Left kidney (tissue), 2 donors: ENCODE measurements around the gene CACNG1. TPM values are rescaled to one million over a fixed set of nuclear protein-coding genes. Genes with fewer than 3 reads are reported as not detected.
"Not testable (repeated sequence)": the region's sequence is repeated elsewhere in the genome, so short reads cannot be mapped to it uniquely, and the experiment has no call there.

ENCODE experiments used
- DNase-seq: peaks from one replicate; pipeline ENCODE4 v3.0.0-alpha.2; 2013
- polyA plus RNA-seq: library from polyadenylated mRNA; unstranded; fragments of 120-200 nt; gene quantifications from one replicate; pipeline ENCODE4 v1.2.1, GENCODE V29; 2013; ENCODE audit not compliant: insufficient read length

The CACNG1 gene
- polyA plus RNA-seq, 1 donor = not detected

DNA sequence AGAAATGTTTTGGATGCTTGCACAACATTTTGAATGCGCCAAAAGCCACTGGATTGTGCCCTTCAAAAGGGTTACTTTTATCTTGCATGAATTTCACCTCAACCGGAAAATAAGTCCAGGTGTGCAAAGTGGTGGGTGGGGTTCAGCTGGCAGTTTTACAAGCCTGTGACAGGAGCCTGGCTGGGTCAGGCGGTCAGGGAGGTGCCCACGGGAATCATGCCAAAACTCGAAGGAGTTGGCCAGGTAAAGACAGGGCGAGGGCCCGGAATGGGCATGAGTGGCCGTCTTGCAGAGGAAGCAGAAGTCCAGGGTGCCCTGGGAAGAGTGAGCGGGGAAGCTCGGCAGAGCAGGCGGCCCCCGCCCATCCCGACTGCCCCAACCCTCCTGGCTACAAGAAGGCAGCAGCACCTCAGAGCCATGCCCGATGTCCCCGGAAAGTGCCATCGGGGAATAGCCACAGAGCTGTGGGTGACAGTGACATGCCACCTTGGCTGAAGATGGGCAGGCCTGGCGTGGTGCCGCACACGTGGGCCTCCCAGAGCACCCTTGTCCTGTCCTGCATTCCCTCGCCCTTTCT lies 19.1 kb upstream of the CACNG1 start:
- no peak for DNase-seq

DNA sequence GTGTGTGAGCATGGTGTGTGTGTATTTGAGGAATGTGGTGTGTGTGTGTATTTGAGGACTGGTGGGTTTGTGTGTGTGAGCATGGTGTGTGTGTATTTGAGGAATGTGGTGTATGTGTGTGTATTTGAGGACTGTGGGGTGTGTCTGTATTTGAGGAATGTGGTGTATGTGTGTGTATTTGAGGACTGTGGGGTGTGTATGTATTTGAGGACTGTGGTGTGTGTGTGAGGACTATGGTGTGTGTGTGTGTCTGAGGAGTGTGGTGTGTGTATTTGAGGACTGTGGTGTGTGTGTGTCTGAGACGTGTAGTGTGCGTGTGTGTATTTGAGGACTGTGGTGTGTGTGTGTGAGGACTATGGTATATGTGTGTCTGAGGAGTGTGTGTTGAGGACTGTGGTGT lies 18.0 kb upstream of the CACNG1 start:
- no peak for DNase-seq

DNA sequence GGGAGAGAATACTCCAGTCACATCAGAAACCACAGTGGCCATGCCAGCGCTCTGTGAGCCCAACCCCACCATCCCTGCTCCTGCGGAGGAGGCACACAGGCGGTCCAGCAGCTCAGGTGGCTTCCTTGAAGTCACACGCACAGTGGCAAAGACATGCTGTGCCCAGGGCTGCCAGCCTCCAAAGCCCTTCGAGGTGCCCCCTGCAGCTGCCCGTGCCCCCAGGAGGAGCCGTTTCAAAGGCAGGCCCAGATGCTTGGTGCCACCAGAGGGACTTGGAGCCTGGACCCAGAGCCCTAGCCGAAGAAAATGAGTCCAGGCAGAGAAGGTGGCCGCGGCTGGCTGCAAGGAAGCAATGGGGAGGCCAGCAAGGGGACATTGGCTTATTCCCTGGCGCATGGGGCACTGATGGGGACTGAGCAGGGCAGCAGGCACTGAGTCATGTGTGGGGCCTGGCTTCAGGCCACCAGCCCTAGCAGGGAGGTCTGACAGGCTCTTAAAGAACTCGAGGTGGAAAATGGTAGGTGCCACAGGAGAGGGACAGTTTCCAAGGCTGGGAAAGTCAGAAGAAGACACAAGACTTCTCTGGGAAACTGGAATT lies 17.2 kb upstream of the CACNG1 start:
- DNase-seq = no peak

DNA sequence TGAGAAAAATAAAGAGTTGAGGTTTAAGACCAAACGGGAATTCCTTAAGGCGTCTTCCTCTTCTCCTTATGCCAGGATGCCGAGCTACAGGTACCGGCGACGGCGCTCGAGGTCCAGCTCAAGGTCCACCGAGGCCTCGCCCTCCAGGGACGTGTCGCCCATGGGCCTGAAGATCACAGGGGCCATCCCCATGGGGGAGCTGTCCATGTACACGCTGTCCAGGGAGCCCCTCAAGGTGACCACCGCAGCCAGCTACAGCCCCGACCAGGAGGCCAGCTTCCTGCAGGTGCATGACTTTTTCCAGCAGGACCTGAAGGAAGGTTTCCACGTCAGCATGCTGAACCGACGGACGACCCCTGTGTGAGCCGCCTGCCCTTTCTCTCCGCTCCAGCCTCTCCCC lies 13.7 kb upstream of the CACNG1 start:
- DNase-seq = no peak

DNA sequence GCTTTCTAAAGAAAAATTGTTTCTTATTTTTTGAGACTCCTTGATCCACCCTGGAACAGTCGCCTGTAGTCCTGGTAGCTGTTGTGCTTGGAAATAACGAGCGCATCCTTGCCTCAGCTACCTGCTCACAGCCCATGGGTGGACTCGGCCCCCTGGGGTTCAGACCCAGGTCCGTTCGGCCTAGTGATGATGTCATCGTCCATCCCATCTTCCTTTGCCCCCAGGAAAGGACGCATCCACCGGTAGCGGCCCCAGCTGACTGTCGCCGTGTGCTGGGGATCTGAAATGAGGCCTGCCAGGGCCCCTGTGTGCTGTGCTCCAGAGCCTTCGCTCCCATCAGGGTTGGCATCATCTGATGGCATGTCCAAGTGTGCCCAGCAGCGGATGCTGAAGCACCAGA lies 12.0 kb upstream of the CACNG1 start:
- no peak for DNase-seq

DNA sequence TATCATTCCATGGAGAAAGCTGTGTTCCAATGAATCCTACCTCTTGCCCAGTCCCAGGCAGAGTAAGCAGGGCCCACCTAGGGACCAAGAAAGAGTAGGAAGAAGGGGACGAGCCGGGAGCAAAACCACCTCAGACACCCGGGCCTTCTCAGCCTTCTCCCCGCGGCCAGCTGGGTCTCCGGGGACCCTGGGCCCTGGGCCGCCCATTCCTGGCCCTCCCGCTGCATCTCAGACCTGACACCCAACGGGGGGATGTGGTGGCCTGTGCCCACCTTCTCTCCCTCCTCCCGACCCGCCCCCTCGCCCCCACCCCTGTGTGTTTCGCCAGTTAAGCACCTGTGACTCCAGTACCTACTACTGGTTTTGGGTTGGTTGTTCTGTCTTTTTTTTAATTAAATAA lies 11.4 kb upstream of the CACNG1 start:
- DNase-seq = no peak

DNA sequence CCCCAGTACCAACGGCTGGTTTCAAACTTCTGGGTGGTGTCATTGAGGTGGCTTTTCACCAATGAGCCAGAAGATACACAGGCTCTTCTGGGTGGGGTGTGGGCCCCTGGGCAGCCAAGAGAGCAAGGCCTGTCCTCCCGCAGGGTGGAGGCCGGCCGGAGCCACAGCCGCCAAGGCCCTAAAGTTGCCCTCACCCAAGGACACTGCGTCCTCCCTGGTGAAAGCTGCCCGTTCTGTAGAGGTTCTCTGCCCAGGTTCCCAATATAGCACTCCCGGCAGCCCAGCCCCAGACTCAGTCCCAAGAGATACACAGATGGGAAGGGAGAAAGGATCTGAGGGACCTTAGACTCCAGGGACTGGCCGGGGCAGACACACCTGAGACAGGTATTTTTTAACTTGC lies 10.7 kb upstream of the CACNG1 start:
- DNase-seq = no peak

DNA sequence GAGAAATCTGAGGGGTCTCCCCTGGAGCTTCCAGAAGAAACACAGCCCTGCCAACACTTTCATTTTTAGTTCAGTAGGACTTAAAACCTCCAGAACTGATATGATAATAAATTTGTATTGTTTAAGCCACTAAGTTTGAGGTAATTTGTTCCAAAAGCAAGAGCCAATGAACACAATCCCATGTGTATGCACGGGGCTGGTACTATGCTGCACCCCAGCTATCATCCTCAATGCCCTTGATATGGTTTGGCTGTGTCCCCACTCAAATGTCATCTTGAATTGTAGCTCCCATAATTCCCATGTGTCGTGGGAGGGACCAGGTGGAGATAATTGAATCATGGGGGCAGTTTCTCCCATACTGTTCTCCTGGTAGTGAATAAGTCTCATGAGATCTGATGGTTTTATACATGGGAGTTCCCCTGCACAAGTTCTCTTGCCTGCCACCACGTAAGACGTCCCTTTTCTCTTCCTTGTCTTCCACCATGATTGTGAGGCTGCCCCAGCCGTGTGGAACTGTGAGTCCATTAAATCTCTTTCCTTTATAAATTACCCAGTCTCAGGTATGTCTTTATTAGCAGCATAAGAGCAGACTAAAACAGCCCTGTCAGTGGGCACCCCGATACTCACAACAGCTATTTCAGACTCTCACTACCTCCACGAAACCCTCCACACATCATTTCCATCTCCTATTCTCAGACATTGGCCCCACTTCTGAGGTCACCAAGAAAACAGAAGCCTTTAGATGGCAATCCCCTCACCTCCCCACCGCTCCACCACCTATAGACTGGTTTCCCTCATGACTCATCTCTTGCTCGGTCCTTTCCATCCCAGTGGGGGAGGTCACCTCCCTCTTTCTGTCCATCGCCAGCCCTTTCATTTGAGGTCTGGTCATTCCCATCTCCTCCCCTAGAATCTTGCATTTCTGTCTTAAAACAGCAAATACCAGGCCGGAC lies 8.9 kb upstream of the CACNG1 start:
- no peak for DNase-seq

DNA sequence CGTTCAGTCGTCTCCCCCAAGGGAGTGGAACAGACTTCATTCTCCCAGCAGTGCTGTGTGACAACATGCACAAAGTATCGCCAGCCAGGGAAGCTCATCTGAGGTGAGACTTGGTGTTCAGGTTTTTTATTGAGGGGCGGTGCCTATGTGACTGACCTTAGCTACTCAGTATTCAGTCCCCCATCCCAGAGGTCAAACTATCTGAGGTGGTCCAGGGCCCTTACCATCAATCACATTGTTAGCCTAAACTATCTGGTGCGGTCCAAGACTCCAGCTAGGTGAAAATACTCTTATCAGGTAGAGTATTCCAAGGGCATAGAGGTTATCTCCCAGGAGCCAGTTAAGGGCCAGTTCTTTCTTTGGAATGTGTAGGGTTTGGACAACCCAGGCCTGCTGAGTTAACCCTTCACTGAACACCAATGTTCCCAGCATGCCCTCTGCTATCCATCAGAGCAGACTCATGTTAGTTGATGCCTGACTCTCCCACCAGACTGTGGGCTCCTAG lies 5.4 kb upstream of the CACNG1 start:
- DNase-seq = no peak

DNA sequence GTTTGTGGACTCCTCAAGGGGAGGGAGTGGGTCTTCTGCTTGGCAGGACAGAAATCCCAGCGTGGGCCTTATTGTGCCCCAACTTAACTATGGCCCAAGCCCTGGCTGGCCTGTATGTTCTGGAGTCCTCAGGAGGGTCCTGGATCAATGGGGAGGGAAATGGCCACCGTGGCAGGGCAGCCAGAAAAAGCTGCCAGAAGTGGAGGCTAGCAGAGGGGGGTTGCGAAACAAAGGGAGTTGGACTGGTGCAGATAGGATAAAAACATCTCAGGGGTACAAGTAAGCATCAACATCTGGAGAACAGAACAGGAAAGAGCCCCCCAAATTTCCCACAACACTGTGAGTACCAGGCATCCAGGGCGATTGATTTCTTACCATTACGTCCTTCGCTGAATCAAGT lies 3.7 kb upstream of the CACNG1 start:
- no peak for DNase-seq

DNA sequence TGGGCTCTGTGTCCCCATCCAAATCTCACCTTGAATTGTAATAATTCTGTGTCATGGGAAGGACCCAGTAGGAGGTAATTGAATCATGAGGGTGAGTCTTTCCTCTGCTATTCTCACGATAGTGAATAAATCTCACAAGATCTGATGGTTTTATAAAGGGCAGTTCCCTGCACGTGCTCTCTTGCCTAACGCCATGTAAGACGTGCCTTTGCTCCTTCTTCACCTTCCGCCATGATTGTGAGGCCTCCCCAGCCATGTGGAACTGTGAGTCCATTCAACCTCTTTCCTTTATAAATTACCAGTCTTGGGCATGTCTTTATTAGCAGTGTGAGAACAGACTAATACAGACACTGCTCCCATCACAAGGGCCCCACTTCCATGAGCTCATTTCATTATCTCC lies 3.2 kb upstream of the CACNG1 start:
- not testable (repeated sequence) for DNase-seq

DNA sequence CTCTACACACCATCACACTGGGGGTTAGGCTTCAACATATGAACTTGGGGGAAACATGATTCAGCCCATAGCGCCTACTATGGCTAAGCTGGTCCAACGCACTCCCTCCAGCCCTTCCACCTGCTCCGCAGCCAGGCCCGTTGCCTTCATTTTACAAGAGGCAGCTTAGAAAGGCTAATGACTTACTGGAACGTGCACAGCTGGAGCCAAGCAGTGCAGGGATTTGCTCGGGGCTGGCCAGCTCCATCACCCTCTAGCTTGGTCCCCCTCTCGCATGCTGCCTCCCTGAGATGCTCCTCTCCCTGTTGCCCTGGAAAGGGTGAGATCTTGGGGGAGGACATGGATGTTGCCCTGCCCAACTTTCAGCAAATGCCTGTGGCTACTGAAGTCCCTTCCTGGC lies 2.8 kb upstream of the CACNG1 start:
- no peak for DNase-seq

DNA sequence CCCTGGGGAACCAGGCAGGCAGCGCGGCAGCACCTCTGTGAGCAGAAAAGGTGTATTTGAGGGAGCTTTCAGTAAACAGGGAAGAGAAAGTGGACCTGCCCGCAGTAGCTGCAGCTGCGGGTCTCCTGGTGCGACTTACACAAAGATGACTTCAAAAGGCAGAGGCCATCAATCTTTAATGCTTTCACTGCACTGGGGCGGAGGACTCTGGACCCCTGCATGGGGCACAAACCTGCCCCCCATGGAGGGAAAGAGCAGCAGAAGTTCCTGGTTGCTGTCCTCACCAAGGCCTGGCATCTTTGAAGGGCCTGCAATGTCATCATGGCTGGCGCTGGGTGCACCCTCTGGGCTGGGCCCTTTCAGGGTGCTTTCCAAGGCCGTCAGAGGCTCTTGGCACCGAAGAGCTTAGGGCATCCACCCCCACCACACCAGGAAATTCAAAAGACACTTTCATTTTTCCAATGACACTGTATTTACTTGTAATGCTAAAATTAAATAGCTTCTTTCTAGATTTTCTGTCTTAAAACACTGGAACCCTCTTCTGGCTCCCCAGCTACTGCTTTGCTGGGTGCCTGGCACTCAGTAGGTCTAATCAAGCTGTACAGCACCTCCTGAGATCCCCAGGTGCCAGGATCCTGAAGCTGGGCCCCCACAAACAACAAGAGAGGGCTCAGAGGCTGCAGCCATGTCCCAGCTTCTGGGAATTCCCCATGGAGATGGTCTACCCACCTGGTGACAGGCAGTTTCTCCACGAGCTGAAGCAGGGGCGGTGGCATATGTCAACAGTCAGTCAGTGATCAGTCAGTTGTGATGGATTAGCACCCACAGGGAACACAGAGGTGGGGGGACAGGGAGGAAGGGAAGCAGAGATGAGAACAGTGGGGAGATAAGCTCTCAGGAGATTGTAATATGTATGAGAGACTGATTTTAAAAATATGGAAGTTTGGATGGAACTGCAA lies 2.1 kb upstream of the CACNG1 start:
- DNase-seq = no peak

DNA sequence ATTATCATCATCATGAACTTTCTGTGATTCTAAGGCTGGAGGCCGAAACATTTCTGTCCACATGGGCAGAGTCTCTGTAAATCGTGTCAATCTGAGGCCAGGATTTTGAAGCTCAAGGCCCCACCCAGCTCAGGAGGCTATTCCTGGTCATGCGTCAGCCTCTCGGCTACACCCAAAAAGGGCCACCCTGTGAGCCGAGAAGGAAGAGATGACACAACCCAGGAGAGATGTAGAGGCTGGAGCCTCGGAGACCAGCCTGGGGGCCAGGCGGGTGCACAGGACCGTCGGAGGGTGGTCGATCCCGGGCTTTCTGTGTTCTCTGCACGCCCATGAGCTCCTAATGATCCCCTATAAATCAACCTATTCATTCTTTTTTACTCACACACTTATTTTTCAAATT lies 1.1 kb upstream of the CACNG1 start:
- no peak for DNase-seq

DNA sequence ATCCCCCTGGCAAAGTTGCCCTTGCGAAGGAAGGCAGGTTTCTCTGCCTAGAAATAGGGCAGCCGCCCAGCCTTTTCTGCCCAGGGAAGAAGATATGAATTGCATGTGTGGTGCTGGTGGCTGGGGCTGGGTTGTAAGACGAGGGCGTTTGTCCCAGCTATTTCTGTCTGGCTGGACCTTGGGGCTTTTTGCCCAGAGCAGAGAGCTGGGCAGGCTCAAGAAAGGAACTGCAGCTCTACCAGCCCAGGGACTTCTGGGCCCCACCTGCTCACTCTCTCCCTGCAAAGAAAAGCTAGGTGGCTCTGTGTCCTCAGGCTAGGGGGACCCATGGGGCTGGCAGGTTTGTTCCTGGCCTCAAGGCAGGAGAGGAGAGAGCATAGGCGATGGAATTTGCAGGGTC lies 586 bp downstream of the CACNG1 start:
- DNase-seq = no peak

DNA sequence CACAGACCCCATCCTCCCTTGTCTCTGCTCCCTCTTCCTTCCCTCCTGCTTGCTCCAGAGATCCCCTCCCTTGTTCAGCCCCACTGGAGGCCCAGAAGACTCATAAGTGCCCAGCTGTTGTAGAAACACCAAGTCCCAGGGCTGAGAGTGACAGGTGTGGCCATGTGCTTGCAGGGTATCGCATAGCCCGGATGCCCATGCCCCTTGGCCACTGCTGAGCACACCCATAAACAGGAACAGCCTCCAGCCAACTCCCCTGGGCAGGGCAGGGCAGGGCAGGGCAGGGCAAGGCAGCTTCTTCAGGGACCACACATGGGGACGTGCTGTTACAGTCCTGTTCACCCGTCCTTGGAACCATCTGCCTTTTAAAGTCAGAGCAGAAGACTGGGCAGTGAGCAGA lies 2.0 kb downstream of the CACNG1 start:
- no peak for DNase-seq

DNA sequence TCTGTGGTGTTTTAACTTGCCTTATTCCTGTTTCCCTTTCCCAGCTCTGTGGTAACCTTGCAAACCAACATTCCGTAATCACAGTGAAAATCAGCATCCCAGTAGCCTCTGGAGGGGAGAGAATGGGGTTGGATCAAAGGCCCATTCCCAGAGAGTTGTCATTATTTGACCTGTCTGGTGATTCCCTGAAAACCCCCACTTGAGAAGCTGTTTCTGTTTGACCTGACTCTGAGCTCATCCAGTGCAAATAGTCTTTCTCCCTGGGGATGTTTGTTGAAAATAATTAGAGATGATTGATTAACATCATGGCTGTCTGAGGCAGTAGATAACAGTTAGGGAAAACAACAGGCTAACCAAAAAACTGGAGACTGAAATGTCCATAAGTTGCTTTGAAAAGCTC lies 3.0 kb downstream of the CACNG1 start:
- no peak for DNase-seq

DNA sequence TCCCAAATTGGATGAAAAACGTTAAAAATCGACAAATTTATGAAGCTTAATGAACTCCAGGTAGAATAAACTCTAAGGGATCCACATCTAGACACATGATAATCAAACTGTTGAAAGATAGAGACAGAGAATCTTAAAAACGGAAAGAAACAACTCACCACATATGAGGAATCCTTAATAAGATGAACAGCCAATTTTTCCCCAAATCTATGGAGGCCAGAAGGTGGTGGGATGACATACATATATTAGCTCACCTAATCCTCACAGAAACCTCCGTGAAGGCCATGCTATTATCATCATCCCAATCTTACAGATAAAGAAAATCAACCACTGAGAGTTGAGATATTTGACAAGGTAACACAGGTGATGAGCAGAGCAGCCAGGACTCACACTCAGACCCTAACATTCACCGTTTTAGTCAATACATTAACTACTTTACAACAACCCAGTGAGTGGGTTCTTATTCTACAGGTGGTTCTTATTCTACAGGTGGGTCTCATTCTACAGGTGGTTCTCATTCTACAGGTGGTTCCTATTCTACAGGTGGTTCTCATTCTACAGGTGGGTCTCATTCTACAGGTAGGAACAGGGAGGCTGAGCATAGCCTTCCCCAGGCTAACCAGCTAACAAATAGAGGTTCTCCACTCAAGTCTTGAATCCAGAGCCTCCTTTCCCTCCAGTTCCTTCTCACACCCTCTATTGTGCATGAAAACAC lies 4.8 kb downstream of the CACNG1 start:
- no peak for DNase-seq

DNA sequence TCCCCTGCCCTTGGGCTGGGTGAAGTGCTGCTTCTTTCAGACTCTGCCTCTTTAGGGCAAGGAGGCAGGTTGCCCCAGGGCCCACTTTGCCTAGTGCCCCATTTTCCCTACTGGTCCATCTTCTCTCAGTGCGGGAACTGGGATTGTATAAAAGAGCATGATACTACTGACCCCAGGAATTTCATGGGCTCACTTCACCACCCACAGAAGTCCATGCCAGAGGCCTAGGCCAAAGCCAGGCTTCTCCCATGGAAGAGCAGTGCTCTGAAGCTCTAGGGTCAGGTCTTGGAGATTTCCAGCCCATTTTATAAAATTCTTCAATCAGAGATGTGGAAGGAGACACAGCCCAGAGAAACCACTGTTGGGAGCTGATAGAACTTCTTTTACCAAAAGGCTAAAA lies 5.7 kb downstream of the CACNG1 start:
- no peak for DNase-seq

DNA sequence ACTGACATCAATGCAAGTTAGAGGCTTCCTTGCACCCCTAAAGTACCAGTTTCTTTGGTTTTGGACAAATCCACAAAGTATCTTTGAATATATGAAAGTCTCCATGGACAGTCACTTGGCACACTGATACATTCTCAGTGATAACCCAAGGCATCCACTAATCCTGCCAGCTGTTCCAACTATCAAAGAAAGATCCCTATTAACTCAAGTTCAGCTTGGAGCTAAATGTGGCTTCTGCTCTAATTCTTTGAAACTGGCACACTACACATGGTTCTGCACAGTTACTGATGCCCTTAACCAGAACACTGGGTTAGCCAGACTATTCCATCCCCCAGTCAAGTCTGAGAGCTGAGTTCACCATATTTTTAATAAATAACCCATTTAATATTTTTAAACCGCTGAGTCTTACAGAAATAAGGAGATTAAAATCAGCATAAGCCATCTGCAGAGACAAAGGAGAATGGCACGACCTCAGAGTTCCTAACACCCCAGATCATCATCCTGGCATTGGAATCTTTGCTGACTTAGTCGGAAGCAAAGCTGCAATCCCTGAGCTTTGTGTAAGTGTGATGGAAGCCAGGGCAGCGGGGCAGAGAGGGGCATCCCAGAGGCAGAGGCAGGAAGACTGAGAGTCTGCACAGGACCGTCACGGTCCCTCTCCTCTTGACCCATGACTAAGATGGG lies 6.3 kb downstream of the CACNG1 start:
- DNase-seq = no peak

DNA sequence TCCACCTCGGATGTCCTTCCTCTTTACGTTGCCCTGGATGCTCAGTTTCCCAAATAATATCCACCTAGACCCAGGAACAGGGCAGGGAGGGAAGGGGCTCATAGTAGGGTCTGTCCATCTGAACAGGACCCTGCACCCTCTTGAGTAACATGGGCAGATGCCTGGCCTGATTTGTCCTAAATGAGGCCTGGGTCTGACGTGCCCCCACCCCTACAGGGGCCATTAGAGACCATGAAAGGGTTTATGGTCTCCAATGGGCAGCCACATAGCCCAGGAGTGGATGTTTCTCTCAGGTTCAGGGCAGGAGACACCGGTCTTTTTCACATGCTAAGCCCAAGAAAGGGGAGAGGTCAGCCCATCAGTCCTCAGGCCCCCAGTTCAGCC lies 6.8 kb downstream of the CACNG1 start:
- DNase-seq = no peak
